MM.1S (cell line): ENCODE measurements around the gene TGM4.

Experiments used
- CTCF ChIP-seq: fragments of 300-600 bp; sonication (generic); IDR thresholded peaks from 2 replicates; pipeline ENCODE4 v1.5.1; 2016; ENCODE audit warnings: antibody characterized with exemption, low read length, mixed read lengths
- EZH2 ChIP-seq: fragments of 300-600 bp; sonication (generic); optimal IDR thresholded peaks from 2 replicates; pipeline ENCODE3; 2017; ENCODE audit warnings: low read depth, mild to moderate bottlenecking, antibody characterized with exemption, low read length, mixed read lengths

DNA sequence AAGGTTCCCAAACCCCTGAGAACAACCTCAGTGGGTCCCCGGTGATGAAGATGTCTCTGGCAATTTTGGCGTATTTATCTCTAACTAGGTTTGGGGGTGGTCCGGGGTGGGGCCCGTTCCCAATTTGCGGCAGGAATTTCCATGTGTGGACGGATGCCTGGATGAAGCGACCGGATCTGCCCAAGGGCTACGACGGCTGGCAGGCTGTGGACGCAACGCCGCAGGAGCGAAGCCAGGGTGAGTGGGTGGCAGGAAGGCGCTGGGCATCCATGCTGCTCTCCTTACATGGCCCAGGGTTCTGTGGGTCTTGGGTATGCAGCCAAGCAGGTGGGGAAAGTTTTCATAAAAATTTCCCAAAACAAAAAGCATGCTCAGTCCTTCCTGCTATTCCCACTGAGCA is 29.3 kb downstream of the TGM4 start:
- TF ChIP-seq CTCF (no peak), EZH2 (no peak)
